Suprapubic skin (tissue), 3 donors: ENCODE results near the gene GRM3.

Experiments
- CTCF ChIP-seq, 2 donors: fragments of 200-600 bp in 1 of 2; fragments of 450-650 bp in 1 of 2; sonication (generic) in 1 of 2; IDR thresholded peaks; one replicate each; pipeline ENCODE4 v1.5.1; 2016 to 2019; ENCODE audit warnings: antibody characterized with exemption in 2 of 2, mild to moderate bottlenecking in 1 of 2, moderate library complexity in 1 of 2
- POLR2AphosphoS5 ChIP-seq, 3 donors: sonication (generic); formaldehyde crosslinking; IDR thresholded peaks; one replicate each; pipeline ENCODE4 v1.6.1; 2017; ENCODE audit warnings: antibody characterized with exemption in 3 of 3

GRCh38 chr7:86884152-86884551 is 240.4 kb downstream of the GRM3 start:
- TF ChIP-seq POLR2AphosphoS5 (IDR thresholded peaks at IDR 0.05) (no peak), CTCF (IDR thresholded peaks at IDR 0.05) (no peak)
